HG02840 (cell line): ENCODE measurements around the gene TPRA1.

ENCODE experiments used
- ATAC-seq: cut with Tn5 transposase; IDR thresholded peaks from one replicate; pipeline ENCODE4 v1.9.1; 2021; ENCODE audit warnings: mild to moderate bottlenecking, moderate library complexity, moderate number of reproducible peaks; ENCODE audit not compliant: unreplicated experiment, low FRiP score

TPRA1 gene

GRCh38 chr3:127566833-127567232 lies 23.7 kb downstream of the TPRA1 start:
- no peak for ATAC-seq

GRCh38 chr3:127565711-127566110 lies 24.8 kb downstream of the TPRA1 start:
- ATAC-seq = no peak

- no peak for ATAC-seq
These were observed 30.3 kb downstream of the TPRA1 start for GRCh38 chr3:127560051-127560787.

GRCh38 chr3:127556565-127556964 lies 34.0 kb downstream of the TPRA1 start:
- ATAC-seq = no peak

GRCh38 chr3:127555108-127555507 lies 35.4 kb downstream of the TPRA1 start:
- no peak for ATAC-seq

GRCh38 chr3:127552038-127552437 lies 38.5 kb downstream of the TPRA1 start:
- no peak for ATAC-seq

GRCh38 chr3:127551178-127551577 lies 39.4 kb downstream of the TPRA1 start:
- ATAC-seq = no peak

- no peak for ATAC-seq
These were observed 39.9 kb downstream of the TPRA1 start for GRCh38 chr3:127550468-127551157.

- no peak for ATAC-seq
These were observed 40.6 kb downstream of the TPRA1 start for GRCh38 chr3:127549826-127550467.

GRCh38 chr3:127547761-127548605 lies 42.5 kb downstream of the TPRA1 start:
- no peak for ATAC-seq

GRCh38 chr3:127546970-127547733 lies 43.4 kb downstream of the TPRA1 start:
- no peak for ATAC-seq

- no peak for ATAC-seq
These were observed 44.0 kb downstream of the TPRA1 start for GRCh38 chr3:127546554-127546953.

- ATAC-seq = no peak
These were observed 44.6 kb downstream of the TPRA1 start for GRCh38 chr3:127545711-127546457.

GRCh38 chr3:127545216-127545615 lies 45.3 kb downstream of the TPRA1 start:
- ATAC-seq = no peak

- no peak for ATAC-seq
These were observed 45.7 kb downstream of the TPRA1 start for GRCh38 chr3:127544803-127545201.

GRCh38 chr3:127544192-127544802 lies 46.2 kb downstream of the TPRA1 start:
- ATAC-seq = no peak

GRCh38 chr3:127543441-127543840 lies 47.1 kb downstream of the TPRA1 start:
- ATAC-seq = no peak

GRCh38 chr3:127542441-127542952 lies 48.0 kb downstream of the TPRA1 start:
- no peak for ATAC-seq

- no peak for ATAC-seq
These were observed 49.2 kb downstream of the TPRA1 start for GRCh38 chr3:127541320-127541719.
